ENCODE data around the gene FAM171A1.

DNA sequence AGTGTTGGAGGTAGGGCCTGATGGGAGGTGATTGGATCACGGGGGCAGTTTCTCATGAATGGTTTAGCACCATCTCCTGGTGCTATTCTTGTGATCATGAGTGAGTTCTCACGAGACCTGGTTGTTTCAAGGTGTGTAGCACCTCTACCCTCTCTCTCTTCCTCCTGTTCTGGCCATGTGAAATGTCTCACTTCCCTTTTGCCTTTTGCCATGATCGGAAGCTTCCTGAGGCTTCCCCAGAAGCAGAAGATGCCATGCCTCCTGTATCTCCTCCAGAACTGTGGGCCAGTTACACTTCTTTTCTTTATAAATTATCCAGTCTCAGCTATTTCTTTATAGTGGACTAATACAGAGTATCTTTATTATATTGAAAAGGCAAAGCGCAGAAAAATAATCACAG is 90.1 kb downstream of the FAM171A1 start:
- TF ChIP-seq, protein P1, sequence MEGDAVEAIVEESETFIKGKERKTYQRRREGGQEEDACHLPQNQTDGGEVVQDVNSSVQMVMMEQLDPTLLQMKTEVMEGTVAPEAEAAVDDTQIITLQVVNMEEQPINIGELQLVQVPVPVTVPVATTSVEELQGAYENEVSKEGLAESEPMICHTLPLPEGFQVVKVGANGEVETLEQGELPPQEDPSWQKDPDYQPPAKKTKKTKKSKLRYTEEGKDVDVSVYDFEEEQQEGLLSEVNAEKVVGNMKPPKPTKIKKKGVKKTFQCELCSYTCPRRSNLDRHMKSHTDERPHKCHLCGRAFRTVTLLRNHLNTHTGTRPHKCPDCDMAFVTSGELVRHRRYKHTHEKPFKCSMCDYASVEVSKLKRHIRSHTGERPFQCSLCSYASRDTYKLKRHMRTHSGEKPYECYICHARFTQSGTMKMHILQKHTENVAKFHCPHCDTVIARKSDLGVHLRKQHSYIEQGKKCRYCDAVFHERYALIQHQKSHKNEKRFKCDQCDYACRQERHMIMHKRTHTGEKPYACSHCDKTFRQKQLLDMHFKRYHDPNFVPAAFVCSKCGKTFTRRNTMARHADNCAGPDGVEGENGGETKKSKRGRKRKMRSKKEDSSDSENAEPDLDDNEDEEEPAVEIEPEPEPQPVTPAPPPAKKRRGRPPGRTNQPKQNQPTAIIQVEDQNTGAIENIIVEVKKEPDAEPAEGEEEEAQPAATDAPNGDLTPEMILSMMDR (IDR thresholded peaks at IDR 0.05; ENCODE audit: low read depth, low read length) = no peak
- TF ChIP-seq EZH2phosphoT487 (IDR thresholded peaks at IDR 0.05; ENCODE audit: low read depth) = no peak

Measured in OCI-LY3 (cell line).